ENCODE measurements around the gene MDP1.

DNA sequence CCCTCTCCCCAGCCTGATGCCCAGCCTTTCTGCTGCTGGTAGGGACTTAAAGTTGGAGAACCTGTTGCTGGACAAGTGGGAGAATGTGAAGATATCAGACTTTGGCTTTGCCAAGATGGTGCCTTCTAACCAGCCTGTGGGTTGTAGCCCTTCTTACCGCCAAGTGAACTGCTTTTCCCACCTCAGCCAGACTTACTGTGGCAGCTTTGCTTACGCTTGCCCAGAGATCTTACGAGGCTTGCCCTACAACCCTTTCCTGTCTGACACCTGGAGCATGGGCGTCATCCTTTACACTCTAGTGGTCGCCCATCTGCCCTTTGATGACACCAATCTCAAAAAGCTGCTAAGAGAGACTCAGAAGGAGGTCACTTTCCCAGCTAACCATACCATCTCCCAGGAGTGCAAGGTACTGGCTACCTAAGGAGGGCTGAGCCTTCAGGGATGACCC lies 8.7 kb downstream of the MDP1 start:
- TF ChIP-seq POLR2A (IDR thresholded peaks at IDR 0.05; ENCODE audit: low read length) (no peak), CTCF (IDR thresholded peaks at IDR 0.05) (no peak), RCOR1 (IDR thresholded peaks at IDR 0.05; ENCODE audit: low read depth, low read length) (no peak), KDM5A (IDR thresholded peaks at IDR 0.05) (no peak), EP300 (IDR thresholded peaks at IDR 0.05) (no peak), JUNB (IDR thresholded peaks at IDR 0.05) (no peak)
- TF ChIP-seq, protein P1, sequence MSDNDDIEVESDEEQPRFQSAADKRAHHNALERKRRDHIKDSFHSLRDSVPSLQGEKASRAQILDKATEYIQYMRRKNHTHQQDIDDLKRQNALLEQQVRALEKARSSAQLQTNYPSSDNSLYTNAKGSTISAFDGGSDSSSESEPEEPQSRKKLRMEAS (IDR thresholded peaks at IDR 0.05), result no peak
- TF ChIP-seq, protein P2, sequence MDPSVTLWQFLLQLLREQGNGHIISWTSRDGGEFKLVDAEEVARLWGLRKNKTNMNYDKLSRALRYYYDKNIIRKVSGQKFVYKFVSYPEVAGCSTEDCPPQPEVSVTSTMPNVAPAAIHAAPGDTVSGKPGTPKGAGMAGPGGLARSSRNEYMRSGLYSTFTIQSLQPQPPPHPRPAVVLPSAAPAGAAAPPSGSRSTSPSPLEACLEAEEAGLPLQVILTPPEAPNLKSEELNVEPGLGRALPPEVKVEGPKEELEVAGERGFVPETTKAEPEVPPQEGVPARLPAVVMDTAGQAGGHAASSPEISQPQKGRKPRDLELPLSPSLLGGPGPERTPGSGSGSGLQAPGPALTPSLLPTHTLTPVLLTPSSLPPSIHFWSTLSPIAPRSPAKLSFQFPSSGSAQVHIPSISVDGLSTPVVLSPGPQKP (IDR thresholded peaks at IDR 0.05; ENCODE audit: low read depth, low read length), result no peak
